Caco-2 (cell line): Measurements from ENCODE around the gene MAMDC4. TPM values are rescaled to one million over a fixed set of nuclear protein-coding genes. Genes with fewer than 3 reads are reported as not detected.
A peak's percentile ranks its signal among the peaks of the same experiment; 100 is the strongest.

Experiments
- BruUV-seq: library from RNA; stranded (reverse); fragments of 400-500 nt; replicated peaks from 2 replicates; lab custom pipeline; 2021; lab: Mats Ljungman, UMichigan
- CTCF ChIA-PET: fragments of 300-600 bp; sonication (Branson Sonifier 250); formaldehyde crosslinking; loops from one replicate; lab custom pipeline; 2022; ENCODE audit warnings: antibody characterized with exemption; lab: Charles Lee
- POLR2A ChIA-PET: fragments of 300-600 bp; sonication (Branson Sonifier 250); formaldehyde crosslinking; loops from one replicate; lab custom pipeline; 2022; ENCODE audit warnings: antibody characterized with exemption; lab: Charles Lee
- DNase-seq, 2 experiments: peaks; one replicate each; pipeline versions ENCODE4 v3.0.0 to v3.0.0-alpha.2; 2020 to 2022
- H3K27me3 ChIP-seq: replicated peaks from 2 replicates; pipeline ENCODE4 v1.6.0; 2011; ENCODE audit warnings: low read length; ENCODE audit not compliant: control insufficient read depth, insufficient read depth
- H3K36me3 ChIP-seq: 2 replicates; pipeline ENCODE4 v1.5.1; 2011; ENCODE audit warnings: low read length; ENCODE audit not compliant: control insufficient read depth, insufficient read depth
- H3K4me1 ChIP-seq: fragments of 250-450 bp; sonication (Bioruptor Pico); 2 replicates; pipeline ENCODE4 v1.5.1; 2020; ENCODE audit warnings: mild to moderate bottlenecking
- H3K4me3 ChIP-seq: 2 replicates; pipeline ENCODE4 v1.5.1; 2011; ENCODE audit warnings: low read depth, mild to moderate bottlenecking, control low read depth, low read length
- H3K9me3 ChIP-seq: fragments of 250-450 bp; sonication (Bioruptor Pico); 2 replicates; pipeline ENCODE4 v1.5.1; 2020; ENCODE audit warnings: mild to moderate bottlenecking, moderate library complexity
- H3K27ac Mint-ChIP-seq: one replicate; pipeline ENCODE4 v1.8.0; 2022; ENCODE audit warnings: mixed read lengths; ENCODE audit not compliant: unreplicated experiment
- H3K27me3 Mint-ChIP-seq: one replicate; pipeline ENCODE4 v1.8.0; 2022; ENCODE audit warnings: mixed read lengths; ENCODE audit not compliant: insufficient read depth, unreplicated experiment
- H3K36me3 Mint-ChIP-seq: one replicate; pipeline ENCODE4 v1.8.0; 2022; ENCODE audit warnings: mild to moderate bottlenecking, mixed read lengths; ENCODE audit not compliant: insufficient read depth, unreplicated experiment
- H3K4me1 Mint-ChIP-seq: one replicate; pipeline ENCODE4 v1.8.0; 2022; ENCODE audit warnings: low read depth, mixed read lengths; ENCODE audit not compliant: unreplicated experiment
- H3K4me3 Mint-ChIP-seq: one replicate; pipeline ENCODE4 v1.8.0; 2022; ENCODE audit warnings: mild to moderate bottlenecking, moderate library complexity, mixed read lengths; ENCODE audit not compliant: unreplicated experiment
- H3K9me3 Mint-ChIP-seq: one replicate; pipeline ENCODE4 v1.8.0; 2022; ENCODE audit warnings: mixed read lengths; ENCODE audit not compliant: unreplicated experiment
- CTCF ChIP-seq, 2 experiments: fragments of 200-600 bp in 1 of 2; IDR thresholded peaks; 1 replicate in 1 of 2; 2 replicates in 1 of 2; pipeline versions ENCODE4 v1.5.1 to v1.8.0; 2011 to 2022; ENCODE audit warnings: antibody characterized with exemption in 1 of 2, control low read depth in 1 of 2, inconsistent platforms in 1 of 2, low read depth in 1 of 2, low read length in 1 of 2, mild to moderate bottlenecking in 1 of 2, moderate library complexity in 1 of 2; ENCODE audit not compliant: insufficient read depth in 1 of 2, severe bottlenecking in 1 of 2, unreplicated experiment in 1 of 2
- intact Hi-C: fragments of 100-400 bp; cut with micrococcal nuclease; formaldehyde crosslinking; loops from one replicate; pipeline ENCODE4 v1.10.0; 2022; ENCODE audit not compliant: unreplicated experiment
- total RNA-seq: library from RNA; stranded (reverse); gene quantifications from 2 replicates; pipeline ENCODE4 v1.2.3, GENCODE V29; 2022

Gene MAMDC4
- total RNA-seq, 1 experiment from 2014 or later = 8.8 TPM

DNA sequence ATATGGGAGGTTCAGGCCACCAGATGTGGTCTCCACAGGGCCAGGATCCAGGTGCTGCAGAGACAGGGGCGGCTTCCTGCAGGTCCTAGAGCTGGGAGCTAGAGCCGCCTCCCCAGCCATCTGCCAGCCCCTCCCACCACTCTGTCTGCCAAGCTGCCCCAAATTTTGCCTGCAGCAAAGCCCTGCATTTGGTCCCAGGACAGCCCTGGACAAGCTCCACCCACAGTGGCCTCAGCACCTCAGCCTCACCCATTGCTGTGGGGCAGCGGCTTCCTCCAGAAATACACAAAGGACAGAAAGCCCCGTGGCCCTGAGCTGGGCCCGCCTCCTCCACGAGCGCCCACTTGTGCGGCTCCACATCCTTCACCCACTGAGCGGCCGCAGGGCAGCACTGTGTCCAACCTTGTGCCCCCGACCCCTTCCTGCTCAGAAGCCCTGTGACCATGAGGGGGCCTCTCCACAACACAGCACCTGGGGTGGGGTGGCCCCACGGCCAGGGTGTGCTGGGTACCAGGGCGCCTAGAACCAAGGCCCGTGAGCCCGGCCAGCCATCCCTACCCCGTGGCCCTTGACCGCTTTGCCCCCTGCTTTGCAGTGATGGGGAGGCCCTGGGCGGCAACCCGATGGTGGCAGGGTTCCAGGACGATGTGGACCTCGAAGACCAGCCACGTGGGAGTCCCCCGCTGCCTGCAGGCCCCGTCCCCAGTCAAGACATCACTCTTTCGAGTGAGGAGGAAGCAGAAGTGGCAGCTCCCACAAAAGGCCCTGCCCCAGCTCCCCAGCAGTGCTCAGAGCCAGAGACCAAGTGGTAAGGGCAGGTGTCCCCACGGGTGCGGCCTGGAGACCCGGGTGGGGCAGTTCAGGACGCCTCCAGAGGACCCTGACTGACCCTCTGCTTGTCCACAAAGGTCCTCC, 13.6 kb upstream of the MAMDC4 start:
- H3K36me3 ChIP-seq = peaks cover 1% of the 10 kb centered on the region; the same call in 1 of the 2 replicates
- Mint-ChIP-seq H3K9me3 (no peaks in the 10 kb centered on the region), H3K4me1 (peaks cover 8% of the 10 kb centered on the region), H3K36me3 (peaks cover 84% of the 10 kb centered on the region), H3K27me3 (no peaks in the 10 kb centered on the region), H3K27ac (no peak overlapping the region), H3K4me3 (no peak overlapping the region)
- H3K9me3 ChIP-seq = no peaks in the 10 kb centered on the region
- no peaks in the 10 kb centered on the region for H3K27me3 ChIP-seq
- ChIA-PET POLR2A (no interaction called here), CTCF (no interaction called here)
- H3K4me1 ChIP-seq = peaks cover 25% of the 10 kb centered on the region
- DNase-seq = no peak
- H3K4me3 ChIP-seq = no peak overlapping the region
- TF ChIP-seq CTCF (IDR thresholded peaks at IDR 0.05; ENCODE audit: insufficient read depth in 1 of 2, low read depth in 1 of 2, low read length in 1 of 2, severe bottlenecking in 1 of 2, unreplicated experiment in 1 of 2) = no peak
- no TSS peak for BruUV-seq
- intact Hi-C loops = no loop called here

DNA sequence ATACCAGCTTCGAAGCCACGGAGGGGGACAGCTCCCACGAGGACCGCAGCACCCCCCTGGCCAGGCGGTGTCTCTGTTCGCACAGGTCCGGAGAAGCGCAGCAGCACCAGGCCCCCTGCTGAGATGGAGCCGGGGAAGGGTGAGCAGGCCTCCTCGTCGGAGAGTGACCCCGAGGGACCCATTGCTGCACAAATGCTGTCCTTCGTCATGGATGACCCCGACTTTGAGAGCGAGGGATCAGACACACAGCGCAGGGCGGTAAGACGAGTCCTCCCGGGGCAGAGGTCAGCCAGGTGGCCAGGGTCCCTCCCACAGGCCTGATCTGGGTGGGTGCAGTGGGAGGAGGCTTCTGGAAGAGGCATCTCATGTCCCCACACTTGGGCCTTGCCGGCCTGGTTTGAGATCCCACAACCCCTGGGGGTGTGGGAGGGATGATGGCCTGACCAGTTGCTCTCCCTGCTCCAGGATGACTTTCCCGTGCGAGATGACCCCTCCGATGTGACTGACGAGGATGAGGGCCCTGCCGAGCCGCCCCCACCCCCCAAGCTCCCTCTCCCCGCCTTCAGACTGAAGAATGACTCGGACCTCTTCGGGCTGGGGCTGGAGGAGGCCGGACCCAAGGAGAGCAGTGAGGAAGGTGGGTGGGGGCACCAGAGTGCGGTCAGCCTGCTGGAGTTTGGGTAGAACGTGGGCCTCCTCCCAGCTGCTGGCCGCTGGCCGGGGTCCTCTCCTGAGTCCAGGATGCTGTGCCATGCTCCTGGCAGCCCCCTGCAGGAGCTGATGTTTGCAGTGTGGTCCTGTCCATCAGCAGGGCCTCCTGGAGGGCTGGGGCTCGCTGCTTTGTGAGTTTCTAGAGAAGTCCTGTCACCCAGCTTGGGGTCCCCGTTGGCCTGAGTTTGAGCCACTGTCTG, 12.7 kb upstream of the MAMDC4 start:
- peaks cover 8% of the 10 kb centered on the region for H3K4me1 Mint-ChIP-seq
- peak overlapping the region; percentile 22 for H3K27ac Mint-ChIP-seq
- DNase-seq = no peak
- no peak for TF ChIP-seq CTCF (IDR thresholded peaks at IDR 0.05; ENCODE audit: insufficient read depth in 1 of 2, low read depth in 1 of 2, low read length in 1 of 2, severe bottlenecking in 1 of 2, unreplicated experiment in 1 of 2)
- no peaks in the 10 kb centered on the region; the same call in 1 of the 2 replicates for H3K36me3 ChIP-seq
- H3K4me3 ChIP-seq = no peak overlapping the region
- H3K4me3 Mint-ChIP-seq = peak overlapping the region; percentile 7
- ChIA-PET POLR2A (interaction anchor here (0.9 kb wide), 1 partner anchor 39 kb away, joined by 4 read pairs; no protein-coding TSS in a partner anchor), CTCF (interaction anchor here (0.6 to 0.8 kb wide), 2 partner anchors 16 to 49 kb away, joined by 3 to 4 read pairs; partner anchors contain the start of gene TMEM141)
- no peaks in the 10 kb centered on the region for H3K9me3 ChIP-seq
- H3K4me1 ChIP-seq = peaks cover 25% of the 10 kb centered on the region
- no peaks in the 10 kb centered on the region for H3K9me3 Mint-ChIP-seq
- intact Hi-C loops = loop anchor here (10.0 kb wide), 1 partner anchor 105 kb away; the partner anchor contains the start of genes C8G and FBXW5
- no TSS peak for BruUV-seq
- peaks cover 81% of the 10 kb centered on the region for H3K36me3 Mint-ChIP-seq
- no peaks in the 10 kb centered on the region for H3K27me3 ChIP-seq
- no peaks in the 10 kb centered on the region for H3K27me3 Mint-ChIP-seq
